Measurements from ENCODE around the gene SNRNP200. TPM values are rescaled to one million over a fixed set of nuclear protein-coding genes. Genes with fewer than 3 reads are reported as not detected.

SNRNP200 gene
- total RNA-seq, 1 donor from 2014 or later = 97.3 TPM

- TF ChIP-seq CTCF (IDR thresholded peaks at IDR 0.05; ENCODE audit: insufficient read depth, low read depth, low read length) (peak; percentile 34), EZH2 (IDR thresholded peaks at IDR 0.05; ENCODE audit: insufficient read depth, low read length) (no peak)
- Histone ChIP-seq H3K9me3 (ENCODE audit: insufficient read depth, low read depth, low read length) (no peaks in the 10 kb centered on the region), H3K79me2 (ENCODE audit: insufficient read depth, low read length) (peaks cover 56% of the 10 kb centered on the region), H3K27ac (ENCODE audit: low read depth, low read length) (no peak overlapping the region), H3K4me2 (ENCODE audit: low read length) (peak overlapping the region; percentile 93), H3K36me3 (ENCODE audit: insufficient read depth, low read length) (peaks cover 20% of the 10 kb centered on the region), H4K20me1 (ENCODE audit: insufficient read depth, low read length) (peaks cover 40% of the 10 kb centered on the region), H3K9ac (ENCODE audit: low read length) (peak overlapping the region; percentile 87), H3K4me1 (ENCODE audit: insufficient read depth, low read length) (peaks cover 26% of the 10 kb centered on the region), H3K27me3 (ENCODE audit: insufficient read depth, low read length) (no peaks in the 10 kb centered on the region), H2AFZ (ENCODE audit: low read depth, low read length) (no peak overlapping the region), H3K4me3 (ENCODE audit: insufficient read depth, low read depth, low read length) (peak overlapping the region; percentile 87)
- no peaks in the 10 kb centered on the region for H3K9me3 Mint-ChIP-seq (ENCODE audit: unreplicated experiment)
- H3K27me3 Mint-ChIP-seq (ENCODE audit: low read depth, unreplicated experiment) = no peaks in the 10 kb centered on the region
- peaks cover 15% of the 10 kb centered on the region for H3K4me1 Mint-ChIP-seq (ENCODE audit: low read depth, unreplicated experiment)
- DNase-seq (ENCODE audit: low read depth) (no peak), FAIRE-seq (no peak)
- H3K36me3 Mint-ChIP-seq (ENCODE audit: low read depth, unreplicated experiment) = peaks cover 6% of the 10 kb centered on the region
- peak overlapping the region; percentile 96 for H3K4me3 Mint-ChIP-seq (ENCODE audit: unreplicated experiment)
- H3K27ac Mint-ChIP-seq (ENCODE audit: unreplicated experiment) = peak overlapping the region; percentile 69
These were observed 38.0 kb downstream of the SNRNP200 start for GRCh38 chr2:96267159-96267971.

- H3K4me1 ChIP-seq (ENCODE audit: insufficient read depth, low read length) = peaks cover 29% of the 10 kb centered on the region
- TF ChIP-seq CTCF (IDR thresholded peaks at IDR 0.05; ENCODE audit: insufficient read depth, low read depth, low read length) = no peak
- TF ChIP-seq EZH2 (IDR thresholded peaks at IDR 0.05; ENCODE audit: insufficient read depth, low read length) = no peak
- H3K79me2 ChIP-seq (ENCODE audit: insufficient read depth, low read length) = peaks cover 69% of the 10 kb centered on the region
- H3K27me3 ChIP-seq (ENCODE audit: insufficient read depth, low read length) = no peaks in the 10 kb centered on the region
- DNase-seq (ENCODE audit: low read depth) (peak; percentile 95), FAIRE-seq (no peak)
- H3K9ac ChIP-seq (ENCODE audit: low read length) = peak within 1 kb of the TSS; percentile 87
- H3K27ac ChIP-seq (ENCODE audit: low read depth, low read length) = peak within 1 kb of the TSS; percentile 81
- H3K4me3 ChIP-seq (ENCODE audit: insufficient read depth, low read depth, low read length) = peak within 1 kb of the TSS; percentile 87
- Mint-ChIP-seq H3K9me3 (ENCODE audit: unreplicated experiment) (no peaks in the 10 kb centered on the region), H3K36me3 (ENCODE audit: low read depth, unreplicated experiment) (peaks cover 6% of the 10 kb centered on the region), H3K4me3 (ENCODE audit: unreplicated experiment) (peak within 1 kb of the TSS; percentile 96), H3K4me1 (ENCODE audit: low read depth, unreplicated experiment) (peaks cover 15% of the 10 kb centered on the region), H3K27ac (ENCODE audit: unreplicated experiment) (peak within 1 kb of the TSS; percentile 82), H3K27me3 (ENCODE audit: low read depth, unreplicated experiment) (no peaks in the 10 kb centered on the region)
- peaks cover 49% of the 10 kb centered on the region for H4K20me1 ChIP-seq (ENCODE audit: insufficient read depth, low read length)
- no peaks in the 10 kb centered on the region for H3K9me3 ChIP-seq (ENCODE audit: insufficient read depth, low read depth, low read length)
- H3K36me3 ChIP-seq (ENCODE audit: insufficient read depth, low read length) = peaks cover 17% of the 10 kb centered on the region
- peak within 1 kb of the TSS; percentile 95 for H2AFZ ChIP-seq (ENCODE audit: low read depth, low read length)
- H3K4me2 ChIP-seq (ENCODE audit: low read length) = peak within 1 kb of the TSS; percentile 99
These were observed 39.3 kb downstream of the SNRNP200 start, which contains the start of the genes CIAO1 and TMEM127 for GRCh38 chr2:96265840-96266679. Gene CIAO1, plus strand, starts transcription at chr2:96266225. Its CDS starts 126 bp downstream, at chr2:96266351. Gene TMEM127, minus strand, starts transcription at chr2:96265997. Its CDS starts 616 bp downstream, at chr2:96265381.

Measured in astrocyte (in vitro differentiated cells and primary cell).